NOMO-1 treated with DMSO at 0.1 percent for 48 hours (cell line): Measurements from ENCODE around the gene ZNF738.
A peak's percentile ranks its signal among the peaks of the same experiment; 100 is the strongest.
"Not testable (repeated sequence)": the region's sequence is repeated elsewhere in the genome, so short reads cannot be mapped to it uniquely, and the experiment has no call there.

Source experiments
- DNase-seq: peaks from one replicate; lab custom pipeline; 2025; ENCODE audit not compliant: unreplicated experiment; lab: John Stamatoyannopoulos, UW

The ZNF738 gene

GRCh38 chr19:21358768-21359451, at the start of gene ZNF738:
TSS of gene ZNF738 (plus strand) at chr19:21359000. CDS start at chr19:21359141, 141 bp downstream.
- DNase-seq = peak; percentile 75

DNA sequence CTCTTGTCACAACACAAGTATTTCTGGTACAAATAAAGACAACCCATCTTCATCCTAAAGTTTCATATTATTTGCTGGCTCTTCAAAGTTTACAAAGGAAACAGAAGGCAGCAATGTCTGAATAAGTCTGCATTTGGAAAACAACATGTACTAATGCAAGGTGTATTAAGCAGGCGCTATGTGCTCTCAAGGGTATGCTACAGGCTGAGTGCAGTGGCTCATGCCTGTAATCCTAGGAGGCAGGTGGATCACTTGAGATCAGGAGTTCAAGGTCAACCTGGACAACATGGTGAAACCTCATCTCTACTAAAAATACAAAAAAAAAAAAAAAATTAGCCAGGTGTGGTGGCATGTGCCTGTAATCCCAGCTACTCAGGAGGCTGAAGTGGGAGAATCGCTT, 46.0 kb upstream of the ZNF738 start:
- not testable (repeated sequence) for DNase-seq

- DNase-seq = no peak
Observed at GRCh38 chr19:21314676-21315075, 44.1 kb upstream of the ZNF738 start.

- no peak for DNase-seq
Observed at GRCh38 chr19:21317821-21318220, 41.0 kb upstream of the ZNF738 start.

- no peak for DNase-seq
Observed at GRCh38 chr19:21321134-21321533, 37.7 kb upstream of the ZNF738 start.

DNA sequence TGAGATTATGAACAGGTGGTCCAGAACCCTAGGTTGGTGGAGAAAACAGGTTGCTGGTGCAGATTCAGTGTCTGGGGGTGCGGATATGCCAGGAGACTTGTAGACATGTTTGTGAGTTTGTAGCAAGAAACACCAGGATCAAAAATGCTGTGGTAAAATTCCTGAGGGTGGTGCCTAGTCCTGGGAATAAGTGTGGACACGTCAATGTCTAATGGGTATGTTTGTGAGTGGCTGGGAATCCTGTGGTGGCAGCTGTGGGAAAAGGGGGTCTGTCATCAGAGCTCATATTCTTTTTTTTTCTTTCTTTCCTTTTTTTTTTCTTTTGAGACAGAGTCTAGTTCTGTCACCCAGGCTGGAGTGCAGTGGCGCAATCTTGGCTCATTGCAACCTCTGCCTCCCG, 36.8 kb upstream of the ZNF738 start:
- DNase-seq = no peak

GRCh38 chr19:21322528-21322927, 36.3 kb upstream of the ZNF738 start:
- DNase-seq = no peak

DNA sequence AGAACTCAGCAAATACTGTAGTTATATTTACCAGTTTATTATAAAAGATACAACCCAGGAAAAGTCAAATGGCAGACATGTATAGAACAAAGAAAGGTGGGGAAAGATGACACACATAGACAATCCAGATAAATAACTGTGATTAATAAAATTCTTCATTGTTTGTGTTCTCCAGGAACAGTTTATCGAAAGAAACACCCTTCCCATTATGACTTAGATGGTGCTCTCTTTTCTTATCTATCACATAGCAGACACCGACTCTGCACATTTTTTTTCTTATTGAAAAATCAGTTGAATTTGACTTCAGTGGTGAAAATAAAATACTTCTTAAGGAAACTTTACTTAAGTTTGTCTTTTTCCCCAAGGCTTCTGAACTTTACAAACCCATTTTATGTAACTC, 35.8 kb upstream of the ZNF738 start:
- DNase-seq = no peak

DNA sequence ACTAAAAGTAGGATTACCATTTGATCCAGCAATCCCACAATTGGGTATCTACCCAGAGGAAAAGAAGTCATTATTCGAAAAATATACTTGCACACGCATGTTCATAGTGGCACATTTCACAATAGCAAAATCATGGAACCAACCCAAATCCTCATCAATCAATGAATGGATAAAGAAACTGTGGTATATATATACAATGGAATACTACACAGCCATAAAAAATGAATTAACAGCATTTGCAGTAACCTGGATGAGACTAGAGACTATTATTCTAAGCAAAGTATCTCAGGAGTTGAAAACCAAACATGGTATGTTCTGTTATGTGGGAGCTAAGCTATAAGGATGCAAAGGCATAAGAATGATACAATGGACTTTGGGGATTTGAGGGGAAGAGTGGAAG, 32.6 kb upstream of the ZNF738 start:
- DNase-seq = no peak

- DNase-seq = peak; percentile 9
Observed at GRCh38 chr19:21328406-21328805, 30.4 kb upstream of the ZNF738 start.

DNA sequence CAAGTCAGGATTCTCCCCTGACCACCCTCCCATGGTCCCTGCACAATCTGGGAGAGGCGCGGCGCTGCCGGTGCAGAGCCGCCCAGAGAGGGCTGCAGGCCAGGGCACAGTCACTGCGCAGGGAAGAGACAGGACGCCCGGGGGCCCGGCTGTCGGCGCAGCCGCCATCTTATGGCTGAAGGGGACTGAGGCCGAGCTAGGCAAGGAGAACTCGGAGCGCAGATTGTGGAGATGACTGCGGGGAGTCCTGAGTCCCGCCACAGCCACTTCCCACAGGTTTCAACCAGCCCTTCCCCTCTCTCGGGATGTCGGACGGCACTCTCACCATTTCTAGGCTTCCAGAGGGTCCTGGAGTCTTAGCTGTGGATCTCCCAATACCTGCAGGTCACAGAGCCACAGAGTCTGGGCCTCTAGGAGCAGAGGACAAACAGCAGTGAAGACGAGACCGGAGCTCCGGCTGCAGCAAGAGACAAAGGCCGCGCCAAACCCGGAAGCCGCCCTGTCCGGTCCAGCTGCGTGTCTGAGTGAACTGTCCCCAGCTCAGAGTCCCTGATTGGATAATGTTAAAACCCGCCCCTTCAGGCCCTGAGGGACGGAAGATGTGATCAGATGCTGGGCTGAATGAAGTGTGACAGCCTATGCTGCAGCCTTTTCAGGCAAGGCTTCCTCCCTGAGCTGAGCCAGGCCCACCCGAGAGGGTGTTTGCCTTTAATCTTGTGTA, 29.8 kb upstream of the ZNF738 start, which contains the start of gene ZNF708:
TSS of gene ZNF708 (minus strand) at position 526 of the 721 bp plus-strand sequence. CDS start at position 328, 198 bp downstream.
- DNase-seq = peak; percentile 89

GRCh38 chr19:21335721-21336120, 23.1 kb upstream of the ZNF738 start:
- no peak for DNase-seq

DNA sequence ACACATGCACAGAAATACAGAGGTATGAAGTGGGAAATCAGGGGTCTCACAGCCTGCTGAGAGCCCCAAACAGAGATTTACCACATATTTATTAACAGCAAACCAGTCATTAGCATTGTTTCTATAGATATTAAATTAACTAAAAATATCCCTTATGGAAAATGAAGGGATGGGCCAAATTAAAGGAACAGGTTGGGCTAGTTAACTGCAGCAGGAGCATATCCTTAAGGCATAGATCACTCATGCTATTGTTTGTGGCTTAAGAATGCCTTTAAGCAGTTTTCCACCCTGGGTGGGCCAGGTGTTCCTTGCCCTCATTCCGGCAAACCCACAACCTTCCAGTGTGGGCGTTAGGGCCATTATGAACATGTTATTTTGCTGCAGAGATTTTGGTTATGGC, 14.0 kb upstream of the ZNF738 start:
- not testable (repeated sequence) for DNase-seq

DNA sequence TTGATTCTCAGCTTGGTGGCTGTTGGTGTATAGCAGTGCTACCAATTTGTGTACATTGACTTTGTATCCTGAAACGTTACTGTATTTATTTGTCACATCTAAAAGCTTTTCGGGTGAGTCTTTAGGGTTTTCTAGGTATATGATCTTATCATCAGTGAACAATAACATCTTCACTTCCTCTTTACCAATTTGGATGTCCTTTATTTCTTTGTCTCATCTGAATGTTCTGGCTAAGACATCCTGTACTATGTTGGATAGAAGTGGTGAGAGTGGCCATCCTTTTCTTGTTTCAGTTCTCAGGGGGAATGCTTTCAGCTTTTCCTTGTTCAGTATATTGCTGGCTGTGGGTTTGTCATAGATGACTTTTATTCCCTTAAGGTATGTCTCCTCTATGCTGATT, 6.0 kb upstream of the ZNF738 start:
- no peak for DNase-seq

- DNase-seq = no peak
Observed at GRCh38 chr19:21362291-21362690, 3.5 kb downstream of the ZNF738 start.

- no peak for DNase-seq
Observed at GRCh38 chr19:21383980-21384582, 25.3 kb downstream of the ZNF738 start.

DNA sequence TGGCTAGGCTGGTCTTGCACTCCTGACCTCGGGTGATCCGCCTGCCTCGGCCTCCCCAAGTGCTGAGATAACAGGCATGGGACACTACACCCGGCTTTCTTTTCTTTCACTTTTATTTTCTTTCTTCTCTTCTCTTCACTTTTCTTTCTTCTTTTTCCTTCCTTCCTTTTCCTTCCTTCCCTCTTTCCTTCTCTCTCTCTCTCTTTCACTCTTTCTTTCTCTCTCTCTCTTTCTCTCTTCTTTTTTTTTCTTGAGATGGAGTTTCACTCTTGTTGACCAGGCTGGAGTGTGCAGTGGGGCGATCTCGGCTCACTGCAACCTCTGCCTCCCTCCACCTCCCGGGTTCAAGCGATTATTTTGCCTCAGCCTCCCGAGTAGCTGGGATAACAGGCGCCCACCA, 37.3 kb downstream of the ZNF738 start:
- no peak for DNase-seq

GRCh38 chr19:21396893-21397572, 38.2 kb downstream of the ZNF738 start, which contains the start of gene ZNF493:
TSS of gene ZNF493 (plus strand) at chr19:21397133. CDS start at chr19:21397238, 105 bp downstream.
- DNase-seq = no peak

DNA sequence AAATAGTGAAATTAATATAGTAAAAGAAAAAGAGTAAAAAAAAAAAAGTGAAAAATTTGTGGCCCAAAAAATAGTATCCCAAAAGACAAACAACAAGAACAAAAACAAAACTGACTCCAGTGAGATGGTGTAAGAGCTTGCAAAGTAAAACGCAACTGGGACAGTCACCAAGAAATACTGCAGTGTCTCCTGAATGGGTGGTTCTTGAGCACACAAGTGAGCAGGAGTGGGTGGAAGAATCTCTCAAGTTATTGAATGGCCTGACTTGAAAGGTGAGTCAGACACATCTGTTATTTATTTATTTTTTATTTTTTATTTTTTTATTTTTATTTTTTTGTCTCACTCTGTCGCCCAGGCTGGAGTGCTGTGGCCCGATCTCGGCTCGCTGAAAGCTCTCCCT, 40.1 kb downstream of the ZNF738 start:
- DNase-seq = no peak

DNA sequence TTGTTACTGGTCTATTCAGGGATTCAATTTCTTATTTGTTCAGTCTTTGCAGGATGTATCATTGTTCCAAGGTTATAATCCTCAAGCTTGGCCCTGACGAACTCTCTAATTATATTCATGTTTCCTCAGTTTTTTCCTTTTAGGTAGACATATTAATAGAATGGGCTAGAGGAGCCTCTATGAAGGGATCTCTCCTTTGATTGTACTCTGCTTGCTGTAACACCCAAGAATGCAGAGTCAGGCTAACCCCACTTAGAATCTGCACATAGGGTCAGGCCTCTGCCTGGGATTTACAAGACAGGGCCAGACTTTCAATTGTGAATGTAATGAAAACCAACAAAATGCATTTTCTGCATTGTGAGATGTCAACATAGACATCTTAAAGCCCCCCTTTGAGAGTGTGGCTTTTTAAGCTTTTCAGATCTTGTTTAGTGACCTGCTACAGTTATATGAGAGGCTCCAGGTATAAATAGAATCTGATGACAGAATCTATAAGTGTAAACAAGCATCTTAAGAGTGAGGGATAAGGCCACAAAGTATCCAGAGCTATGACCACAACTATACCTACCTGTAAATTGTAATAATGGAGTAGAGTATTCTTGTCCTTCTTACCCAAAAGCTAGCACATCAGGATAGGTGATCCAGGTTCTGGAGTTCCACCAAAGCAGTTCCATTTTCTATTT, 43.6 kb downstream of the ZNF738 start:
- no peak for DNase-seq

DNA sequence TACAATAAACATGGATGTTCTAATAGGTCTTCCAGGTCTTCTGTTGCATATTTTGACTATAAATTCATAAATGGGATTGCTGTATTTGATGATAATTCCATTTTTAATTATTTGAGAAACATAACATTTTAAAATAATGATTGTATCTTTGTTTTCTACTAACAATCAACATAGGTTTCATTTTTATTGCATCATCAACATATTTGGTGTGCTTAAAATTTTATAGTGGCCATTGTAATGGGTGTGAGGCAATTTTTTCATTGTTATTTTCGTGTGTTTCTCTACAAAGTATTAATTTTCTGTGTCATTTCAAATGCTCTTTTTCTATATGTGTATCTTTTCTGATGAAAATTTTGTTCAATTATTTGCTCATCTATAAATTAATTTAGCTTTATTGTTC, 51.4 kb downstream of the ZNF738 start:
- no peak for DNase-seq
